ENCODE data around the gene HOXA13. TPM values are rescaled to one million over a fixed set of nuclear protein-coding genes. Genes with fewer than 3 reads are reported as not detected.

Gene HOXA13
- total RNA-seq, 1 donor, result 8.0 TPM

DNA sequence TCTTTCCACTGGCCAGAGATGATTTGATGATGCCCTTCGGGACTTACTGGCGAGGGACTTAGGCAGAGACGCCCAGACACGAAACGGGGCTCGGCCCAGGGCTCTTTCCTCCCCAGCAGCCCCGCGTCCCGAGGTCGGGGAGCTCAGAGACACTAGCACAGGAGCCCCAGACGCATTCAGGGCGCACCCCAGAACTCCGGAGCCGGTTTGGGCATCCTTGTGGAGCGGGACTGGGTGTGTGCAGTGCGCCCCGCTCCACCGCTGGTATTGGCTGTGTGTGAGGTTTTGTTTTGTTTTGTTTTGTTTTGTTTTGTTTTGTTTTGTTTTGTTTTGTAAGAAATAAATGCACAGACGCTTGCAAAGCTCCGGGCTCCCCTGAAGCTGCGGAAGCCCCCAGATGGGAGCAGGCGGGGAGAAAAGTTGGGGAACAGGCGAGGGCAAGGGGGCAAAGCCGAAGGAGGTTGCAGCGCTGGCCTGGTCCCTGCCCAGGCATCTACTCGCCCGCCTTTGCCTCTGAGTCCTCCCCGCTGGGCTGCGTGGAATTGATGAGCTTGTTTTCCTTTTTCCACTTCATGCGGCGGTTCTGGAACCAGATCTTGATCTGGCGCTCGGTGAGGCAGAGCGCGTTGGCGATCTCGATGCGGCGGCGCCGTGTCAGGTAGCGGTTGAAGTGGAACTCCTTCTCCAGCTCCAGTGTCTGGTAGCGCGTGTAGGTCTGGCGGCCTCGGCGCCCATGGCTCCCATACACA is 54.6 kb downstream of the HOXA13 start:
- Histone ChIP-seq H3K27me3 (ENCODE audit: insufficient read depth, low read length) (no peaks in the 10 kb centered on the region), H3K4me2 (ENCODE audit: insufficient read depth, low read length) (no peak overlapping the region), H3K4me1 (ENCODE audit: insufficient read depth, low read length) (peaks cover 33% of the 10 kb centered on the region), H4K20me1 (ENCODE audit: insufficient read depth, low read length) (peaks cover 9% of the 10 kb centered on the region), H3K36me3 (ENCODE audit: insufficient read depth, low read length) (peaks cover 52% of the 10 kb centered on the region), H3K27ac (ENCODE audit: low read depth, low read length) (no peak overlapping the region), H3K4me3 (ENCODE audit: insufficient read depth, low read length) (no peak overlapping the region), H3K9me3 (ENCODE audit: low read depth, low read length) (no peaks in the 10 kb centered on the region), H3K79me2 (ENCODE audit: insufficient read depth, low read length) (peaks cover 98% of the 10 kb centered on the region), H2AFZ (ENCODE audit: low read length) (no peak overlapping the region)
- TF ChIP-seq, protein P1, sequence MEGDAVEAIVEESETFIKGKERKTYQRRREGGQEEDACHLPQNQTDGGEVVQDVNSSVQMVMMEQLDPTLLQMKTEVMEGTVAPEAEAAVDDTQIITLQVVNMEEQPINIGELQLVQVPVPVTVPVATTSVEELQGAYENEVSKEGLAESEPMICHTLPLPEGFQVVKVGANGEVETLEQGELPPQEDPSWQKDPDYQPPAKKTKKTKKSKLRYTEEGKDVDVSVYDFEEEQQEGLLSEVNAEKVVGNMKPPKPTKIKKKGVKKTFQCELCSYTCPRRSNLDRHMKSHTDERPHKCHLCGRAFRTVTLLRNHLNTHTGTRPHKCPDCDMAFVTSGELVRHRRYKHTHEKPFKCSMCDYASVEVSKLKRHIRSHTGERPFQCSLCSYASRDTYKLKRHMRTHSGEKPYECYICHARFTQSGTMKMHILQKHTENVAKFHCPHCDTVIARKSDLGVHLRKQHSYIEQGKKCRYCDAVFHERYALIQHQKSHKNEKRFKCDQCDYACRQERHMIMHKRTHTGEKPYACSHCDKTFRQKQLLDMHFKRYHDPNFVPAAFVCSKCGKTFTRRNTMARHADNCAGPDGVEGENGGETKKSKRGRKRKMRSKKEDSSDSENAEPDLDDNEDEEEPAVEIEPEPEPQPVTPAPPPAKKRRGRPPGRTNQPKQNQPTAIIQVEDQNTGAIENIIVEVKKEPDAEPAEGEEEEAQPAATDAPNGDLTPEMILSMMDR (IDR thresholded peaks at IDR 0.05; ENCODE audit: extremely low read depth, low read depth, low read length), result no peak
- DNase-seq (ENCODE audit: insufficient read length, low spot score, missing footprints), result peak; percentile 80

DNA sequence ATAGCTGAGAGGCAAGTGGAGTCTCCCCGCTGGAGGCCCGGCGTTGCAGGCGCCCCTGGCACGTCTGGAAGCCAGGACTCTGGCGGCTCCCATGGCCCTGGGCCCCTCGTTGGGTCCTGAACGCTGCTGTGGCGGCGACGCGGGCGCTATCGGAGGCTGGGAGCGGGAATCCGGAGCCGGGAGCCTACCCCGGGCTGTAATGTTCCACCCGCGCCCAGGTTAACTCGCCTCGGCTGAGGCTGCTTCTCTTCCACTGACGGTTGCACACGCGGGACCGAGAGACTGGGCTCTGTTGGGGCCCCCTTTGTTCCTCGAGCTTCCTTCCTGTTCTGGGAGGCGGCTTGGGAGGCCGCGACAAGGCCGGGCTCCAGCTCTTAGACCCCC is 55.1 kb downstream of the HOXA13 start:
- Histone ChIP-seq H2AFZ (ENCODE audit: low read length) (no peak overlapping the region), H3K27ac (ENCODE audit: low read depth, low read length) (no peak overlapping the region), H3K4me1 (ENCODE audit: insufficient read depth, low read length) (peaks cover 27% of the 10 kb centered on the region), H3K79me2 (ENCODE audit: insufficient read depth, low read length) (peaks cover 94% of the 10 kb centered on the region), H3K9me3 (ENCODE audit: low read depth, low read length) (no peaks in the 10 kb centered on the region), H3K36me3 (ENCODE audit: insufficient read depth, low read length) (peaks cover 58% of the 10 kb centered on the region), H3K4me2 (ENCODE audit: insufficient read depth, low read length) (no peak overlapping the region), H3K4me3 (ENCODE audit: insufficient read depth, low read length) (no peak overlapping the region), H3K27me3 (ENCODE audit: insufficient read depth, low read length) (no peaks in the 10 kb centered on the region), H4K20me1 (ENCODE audit: insufficient read depth, low read length) (peaks cover 4% of the 10 kb centered on the region)
- peak; percentile 88 for DNase-seq (ENCODE audit: insufficient read length, low spot score, missing footprints)
- TF ChIP-seq, protein P1 (IDR thresholded peaks at IDR 0.05; ENCODE audit: extremely low read depth, low read depth, low read length), result no peak

Small RNA genes within 50 kb of the gene (small RNA-seq; reads per million reads assigned to genes)
- gene AC004080.5, result not detected
- gene RF02140, result not detected
- not detected for gene RF02141

Other genes starting within 250 kb of the HOXA13 start
- 0.72 and 1.5 TPM in 2 replicates for gene HOXA1, start 104.1 kb downstream of the HOXA13 start, total RNA-seq
- 0.36 and 0.59 TPM in 2 replicates for gene HOXA2, start 97.4 kb downstream of the HOXA13 start, total RNA-seq
- 0.72 and 1.2 TPM in 2 replicates for gene HOXA4, start 69.3 kb downstream of the HOXA13 start, total RNA-seq
- 3.2 and 5.8 TPM in 2 replicates for gene HOXA5, start 56.4 kb downstream of the HOXA13 start, total RNA-seq
- 5.0 and 7.6 TPM in 2 replicates for gene HOXA6, start 52.3 kb downstream of the HOXA13 start, total RNA-seq
- gene HOXA3, start 47.5 kb downstream of the HOXA13 start, total RNA-seq, result 3.5 and 4.0 TPM in 2 replicates
- 3.6 and 4.4 TPM in 2 replicates for gene HOXA7, start 43.4 kb downstream of the HOXA13 start, total RNA-seq
- gene HOXA9, start 34.6 kb downstream of the HOXA13 start, total RNA-seq, result 15.3 and 19.5 TPM in 2 replicates
- gene HOXA10, start 25.8 kb downstream of the HOXA13 start, total RNA-seq, result 32.1 and 43.1 TPM in 2 replicates
- 14.4 and 15.2 TPM in 2 replicates for gene HOXA11, start 14.9 kb downstream of the HOXA13 start, total RNA-seq
- not detected in 2 replicates for gene EVX1, start 42.7 kb upstream of the HOXA13 start, total RNA-seq

Data from osteoblast (primary cell).